ENCODE results near the gene IFI27L1. TPM values are rescaled to one million over a fixed set of nuclear protein-coding genes. Genes with fewer than 3 reads are reported as not detected.

The IFI27L1 gene
- total RNA-seq, 1 experiment from 2014 or later, result 26.0 TPM

- ATAC-seq (no peak), DNase-seq (ENCODE audit: low read depth, low spot score) (no peak)
- intact Hi-C loops (cut with micrococcal nuclease), result no loop called here
- H3K9me3 ChIP-seq (ENCODE audit: control insufficient read depth in 1 of 2, insufficient read depth in 1 of 2, low read depth in 1 of 2, low read length in 2 of 2), result no peaks in the 10 kb centered on the region
- CTCF ChIA-PET, result no interaction called here
- no peaks in the 10 kb centered on the region for H3K79me2 ChIP-seq (ENCODE audit: insufficient read depth, low read length)
- POLR2A ChIA-PET, result no interaction called here
- H3K9me2 ChIP-seq (ENCODE audit: insufficient read depth), result no peaks in the 10 kb centered on the region
- TF ChIP-seq MAX (IDR thresholded peaks at IDR 0.05) (no peak), EZH2phosphoT487 (IDR thresholded peaks at IDR 0.05; ENCODE audit: borderline replicate concordance) (no peak), FOSL1 (IDR thresholded peaks at IDR 0.05; ENCODE audit: low read depth) (no peak), EGR1 (IDR thresholded peaks at IDR 0.05; ENCODE audit: low read depth) (no peak), SP1 (IDR thresholded peaks at IDR 0.05; ENCODE audit: low read depth) (no peak), POLR2A (IDR thresholded peaks at IDR 0.05; ENCODE audit: borderline replicate concordance, extremely low read depth, insufficient read depth, insufficient read length) (no peak), ZFX (IDR thresholded peaks at IDR 0.05) (no peak), CBX3 (IDR thresholded peaks at IDR 0.05; ENCODE audit: low read depth) (no peak), REST (IDR thresholded peaks at IDR 0.05; ENCODE audit: low read depth) (no peak), EZH2 (IDR thresholded peaks at IDR 0.05) (no peak), ELF1 (IDR thresholded peaks at IDR 0.05; ENCODE audit: borderline replicate concordance, low read depth) (no peak), SRF (IDR thresholded peaks at IDR 0.05; ENCODE audit: low read depth) (no peak), TCF7L2 (IDR thresholded peaks at IDR 0.05; ENCODE audit: borderline replicate concordance, extremely low read depth, insufficient read depth, insufficient read length) (no peak), JUND (IDR thresholded peaks at IDR 0.05) (no peak), ZNF274 (IDR thresholded peaks at IDR 0.05; ENCODE audit: low read depth, low read length) (no peak), SIN3A (IDR thresholded peaks at IDR 0.05; ENCODE audit: low read depth) (no peak)
- TF ChIP-seq, protein P1, sequence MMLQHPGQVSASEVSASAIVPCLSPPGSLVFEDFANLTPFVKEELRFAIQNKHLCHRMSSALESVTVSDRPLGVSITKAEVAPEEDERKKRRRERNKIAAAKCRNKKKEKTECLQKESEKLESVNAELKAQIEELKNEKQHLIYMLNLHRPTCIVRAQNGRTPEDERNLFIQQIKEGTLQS (IDR thresholded peaks at IDR 0.05), result no peak
- TF ChIP-seq, protein P2, sequence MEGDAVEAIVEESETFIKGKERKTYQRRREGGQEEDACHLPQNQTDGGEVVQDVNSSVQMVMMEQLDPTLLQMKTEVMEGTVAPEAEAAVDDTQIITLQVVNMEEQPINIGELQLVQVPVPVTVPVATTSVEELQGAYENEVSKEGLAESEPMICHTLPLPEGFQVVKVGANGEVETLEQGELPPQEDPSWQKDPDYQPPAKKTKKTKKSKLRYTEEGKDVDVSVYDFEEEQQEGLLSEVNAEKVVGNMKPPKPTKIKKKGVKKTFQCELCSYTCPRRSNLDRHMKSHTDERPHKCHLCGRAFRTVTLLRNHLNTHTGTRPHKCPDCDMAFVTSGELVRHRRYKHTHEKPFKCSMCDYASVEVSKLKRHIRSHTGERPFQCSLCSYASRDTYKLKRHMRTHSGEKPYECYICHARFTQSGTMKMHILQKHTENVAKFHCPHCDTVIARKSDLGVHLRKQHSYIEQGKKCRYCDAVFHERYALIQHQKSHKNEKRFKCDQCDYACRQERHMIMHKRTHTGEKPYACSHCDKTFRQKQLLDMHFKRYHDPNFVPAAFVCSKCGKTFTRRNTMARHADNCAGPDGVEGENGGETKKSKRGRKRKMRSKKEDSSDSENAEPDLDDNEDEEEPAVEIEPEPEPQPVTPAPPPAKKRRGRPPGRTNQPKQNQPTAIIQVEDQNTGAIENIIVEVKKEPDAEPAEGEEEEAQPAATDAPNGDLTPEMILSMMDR (IDR thresholded peaks at IDR 0.05 in 2 of 3, conservative IDR thresholded peaks at IDR 0.05 in 1 of 3; ENCODE audit: borderline replicate concordance in 1 of 3, insufficient read depth in 1 of 3, low read depth in 2 of 3, low read length in 2 of 3), result no peak
- TF ChIP-seq, protein P3, sequence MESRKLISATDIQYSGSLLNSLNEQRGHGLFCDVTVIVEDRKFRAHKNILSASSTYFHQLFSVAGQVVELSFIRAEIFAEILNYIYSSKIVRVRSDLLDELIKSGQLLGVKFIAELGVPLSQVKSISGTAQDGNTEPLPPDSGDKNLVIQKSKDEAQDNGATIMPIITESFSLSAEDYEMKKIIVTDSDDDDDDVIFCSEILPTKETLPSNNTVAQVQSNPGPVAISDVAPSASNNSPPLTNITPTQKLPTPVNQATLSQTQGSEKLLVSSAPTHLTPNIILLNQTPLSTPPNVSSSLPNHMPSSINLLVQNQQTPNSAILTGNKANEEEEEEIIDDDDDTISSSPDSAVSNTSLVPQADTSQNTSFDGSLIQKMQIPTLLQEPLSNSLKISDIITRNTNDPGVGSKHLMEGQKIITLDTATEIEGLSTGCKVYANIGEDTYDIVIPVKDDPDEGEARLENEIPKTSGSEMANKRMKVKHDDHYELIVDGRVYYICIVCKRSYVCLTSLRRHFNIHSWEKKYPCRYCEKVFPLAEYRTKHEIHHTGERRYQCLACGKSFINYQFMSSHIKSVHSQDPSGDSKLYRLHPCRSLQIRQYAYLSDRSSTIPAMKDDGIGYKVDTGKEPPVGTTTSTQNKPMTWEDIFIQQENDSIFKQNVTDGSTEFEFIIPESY (IDR thresholded peaks at IDR 0.05; ENCODE audit: extremely low read depth, insufficient replicate concordance, low read length), result no peak
- no peak overlapping the region for H3K27ac ChIP-seq (ENCODE audit: low read depth, low read length)
- no peak overlapping the region for H2AFZ ChIP-seq (ENCODE audit: low read depth, low read length, poor library complexity, severe bottlenecking)
- no TSS peak for BruUV-seq (replicated peaks)
- H3K9ac ChIP-seq (ENCODE audit: low read length), result no peak overlapping the region
- no peak overlapping the region for H3K4me2 ChIP-seq (ENCODE audit: low read length)
- H3K4me1 ChIP-seq (ENCODE audit: control insufficient read depth in 1 of 2, insufficient read depth in 2 of 2, low read length in 2 of 2), result peaks cover 0 to 18% of the 10 kb centered on the region in 2 experiments; a peak in 1 of 4 replicates
- H3K4me3 ChIP-seq (replicated peaks in 1 of 2; ENCODE audit: low read depth in 1 of 2, low read length in 2 of 2), result no peak overlapping the region
- no peaks in the 10 kb centered on the region for H3K36me3 ChIP-seq (ENCODE audit: control insufficient read depth in 1 of 2, insufficient read depth in 2 of 2, low read length in 2 of 2)
- H4K20me1 ChIP-seq (ENCODE audit: insufficient read depth), result no peaks in the 10 kb centered on the region
- no peaks in the 10 kb centered on the region for H3K27me3 ChIP-seq (ENCODE audit: insufficient read depth, low read length)
- RAD21 ChIA-PET (ENCODE audit: low non-redundant PET in 1 of 2, low total read pairs in 2 of 2, uncharacterized antibody in 2 of 2, unreplicated experiment in 2 of 2), result no interaction called here
These were observed 31.5 kb downstream of the IFI27L1 start for GRCh38 chr14:94112513-94113063.

All from HCT116 (cell line).